ENCODE measurements around the gene KCNQ5. TPM values are rescaled to one million over a fixed set of nuclear protein-coding genes. Genes with fewer than 3 reads are reported as not detected.

KCNQ5 gene
- total RNA-seq, 4 donors from 2014 or later, result 0.14 to 1.2 (median 0.48) TPM; not detected in 1

DNA sequence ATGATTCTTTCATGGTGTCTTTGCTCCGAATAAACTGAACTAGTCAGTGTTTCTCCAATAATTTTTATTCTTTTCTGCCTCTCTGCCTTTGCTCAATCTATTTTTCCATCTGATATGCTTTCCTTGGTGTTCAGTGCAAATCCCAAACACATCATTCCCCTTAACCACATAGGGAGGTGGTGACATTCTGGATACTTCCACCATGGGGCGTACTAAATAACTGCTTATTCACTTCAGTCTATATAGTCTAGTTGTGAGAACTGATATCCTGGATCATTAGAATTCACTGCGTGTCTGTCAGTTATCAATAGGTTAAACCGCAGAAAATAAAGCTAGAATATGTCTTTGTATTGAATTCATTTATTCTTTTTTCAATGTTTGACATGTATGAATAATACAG is 83.1 kb downstream of the KCNQ5 start:
- Histone ChIP-seq H3K27ac (no peak overlapping the region), H3K27me3 (no peaks in the 10 kb centered on the region), H3K4me1 (no peaks in the 10 kb centered on the region), H3K4me3 (no peak overlapping the region), H3K9me3 (no peaks in the 10 kb centered on the region), H3K36me3 (no peaks in the 10 kb centered on the region)
- intact Hi-C loops (cut with DNase I; ENCODE audit: low total_unique reads) (no loop called here), in situ Hi-C loops (cut with MboI; ENCODE audit: low pct_ligation_motif_present in 1 of 4, low pct_unique_long_range_greater_than_20kb in 1 of 4, low sequenced_read_pairs in 3 of 4) (no loop called here)
- 88 to 90% methylated on average over 4 of the region's 4 CpGs for WGBS, 2 donors (ENCODE audit: low coverage in 1 of 2)
- TF ChIP-seq, protein P1, sequence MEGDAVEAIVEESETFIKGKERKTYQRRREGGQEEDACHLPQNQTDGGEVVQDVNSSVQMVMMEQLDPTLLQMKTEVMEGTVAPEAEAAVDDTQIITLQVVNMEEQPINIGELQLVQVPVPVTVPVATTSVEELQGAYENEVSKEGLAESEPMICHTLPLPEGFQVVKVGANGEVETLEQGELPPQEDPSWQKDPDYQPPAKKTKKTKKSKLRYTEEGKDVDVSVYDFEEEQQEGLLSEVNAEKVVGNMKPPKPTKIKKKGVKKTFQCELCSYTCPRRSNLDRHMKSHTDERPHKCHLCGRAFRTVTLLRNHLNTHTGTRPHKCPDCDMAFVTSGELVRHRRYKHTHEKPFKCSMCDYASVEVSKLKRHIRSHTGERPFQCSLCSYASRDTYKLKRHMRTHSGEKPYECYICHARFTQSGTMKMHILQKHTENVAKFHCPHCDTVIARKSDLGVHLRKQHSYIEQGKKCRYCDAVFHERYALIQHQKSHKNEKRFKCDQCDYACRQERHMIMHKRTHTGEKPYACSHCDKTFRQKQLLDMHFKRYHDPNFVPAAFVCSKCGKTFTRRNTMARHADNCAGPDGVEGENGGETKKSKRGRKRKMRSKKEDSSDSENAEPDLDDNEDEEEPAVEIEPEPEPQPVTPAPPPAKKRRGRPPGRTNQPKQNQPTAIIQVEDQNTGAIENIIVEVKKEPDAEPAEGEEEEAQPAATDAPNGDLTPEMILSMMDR (IDR thresholded peaks at IDR 0.05), result no peak
- TF ChIP-seq POLR2A (IDR thresholded peaks at IDR 0.05) (no peak), EP300 (IDR thresholded peaks at IDR 0.05; ENCODE audit: low read depth) (no peak), POLR2AphosphoS5 (IDR thresholded peaks at IDR 0.05) (no peak)
- DNase-seq, result no peak

DNA sequence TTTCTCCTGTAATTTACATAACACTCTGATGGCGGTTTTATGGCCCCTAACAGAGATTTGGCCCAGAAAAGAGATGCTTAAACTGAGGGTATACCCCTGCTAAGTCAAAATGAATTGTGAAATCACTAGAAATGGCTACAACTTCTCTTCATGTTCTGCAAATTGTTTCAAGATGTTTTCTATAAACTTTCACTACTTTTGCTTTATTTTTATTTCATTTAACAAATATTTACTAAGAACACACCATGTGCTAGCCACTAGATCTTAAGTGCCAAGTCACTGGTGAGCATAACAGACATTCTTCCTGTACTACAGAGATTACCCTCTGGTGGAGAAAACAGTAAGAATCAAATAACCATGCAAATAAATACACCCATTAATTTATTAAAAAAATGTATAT is 87.6 kb downstream of the KCNQ5 start:
- TF ChIP-seq EP300 (IDR thresholded peaks at IDR 0.05; ENCODE audit: low read depth) (no peak), POLR2AphosphoS5 (IDR thresholded peaks at IDR 0.05) (no peak), POLR2A (IDR thresholded peaks at IDR 0.05) (no peak)
- TF ChIP-seq, protein P1 (IDR thresholded peaks at IDR 0.05), result no peak
- WGBS, 2 donors (ENCODE audit: low coverage in 1 of 2), result 31 to 47% methylated on average over 1 of the region's 1 CpG
- no peaks in the 10 kb centered on the region for H3K27me3 ChIP-seq

DNA sequence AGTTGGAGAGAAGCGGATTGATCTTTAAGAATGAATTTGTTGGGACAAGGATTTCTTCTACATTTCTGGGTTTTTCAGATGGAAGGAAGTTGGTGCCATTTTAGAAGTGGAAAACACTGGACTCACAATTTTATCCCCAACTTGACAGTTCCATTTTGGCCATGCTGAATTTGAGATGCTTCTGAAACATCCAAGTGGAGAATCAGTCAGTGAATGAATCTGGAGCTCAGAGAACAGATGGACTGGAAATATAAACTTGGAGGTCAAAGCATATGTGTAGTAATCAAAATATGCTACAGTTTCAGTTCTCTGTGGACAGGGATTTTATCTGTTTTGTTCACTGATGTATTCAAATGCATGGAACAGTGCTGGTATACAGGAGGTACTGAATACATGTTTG is 89.9 kb downstream of the KCNQ5 start:
- Histone ChIP-seq H3K36me3 (no peaks in the 10 kb centered on the region), H3K9me3 (no peaks in the 10 kb centered on the region), H3K27me3 (no peaks in the 10 kb centered on the region), H3K4me1 (no peaks in the 10 kb centered on the region), H3K27ac (no peak overlapping the region), H3K4me3 (no peak overlapping the region)
- DNase-seq, result no peak
- in situ Hi-C loops (cut with MboI; ENCODE audit: low pct_ligation_motif_present in 1 of 4, low pct_unique_long_range_greater_than_20kb in 1 of 4, low sequenced_read_pairs in 3 of 4) (no loop called here), intact Hi-C loops (cut with DNase I; ENCODE audit: low total_unique reads) (no loop called here)
- TF ChIP-seq POLR2A (IDR thresholded peaks at IDR 0.05), result no peak
- no peak for TF ChIP-seq POLR2AphosphoS5 (IDR thresholded peaks at IDR 0.05)
- no peak for TF ChIP-seq EP300 (IDR thresholded peaks at IDR 0.05; ENCODE audit: low read depth)
- TF ChIP-seq, protein P1 (IDR thresholded peaks at IDR 0.05), result no peak
- WGBS, 2 donors (ENCODE audit: low coverage in 1 of 2), result 71 to 98% methylated on average over 1 of the region's 1 CpG

More for the DNA sequence above, 87.6 kb downstream of the KCNQ5 start:
- no peak overlapping the region for H3K4me3 ChIP-seq
- H3K9me3 ChIP-seq, result no peaks in the 10 kb centered on the region
- no peak overlapping the region for H3K27ac ChIP-seq
- H3K36me3 ChIP-seq, result no peaks in the 10 kb centered on the region
- intact Hi-C loops (cut with DNase I; ENCODE audit: low total_unique reads), result no loop called here
- no peak for DNase-seq
- in situ Hi-C loops (cut with MboI; ENCODE audit: low pct_ligation_motif_present in 1 of 4, low pct_unique_long_range_greater_than_20kb in 1 of 4, low sequenced_read_pairs in 3 of 4), result no loop called here
- no peaks in the 10 kb centered on the region for H3K4me1 ChIP-seq

DNA sequence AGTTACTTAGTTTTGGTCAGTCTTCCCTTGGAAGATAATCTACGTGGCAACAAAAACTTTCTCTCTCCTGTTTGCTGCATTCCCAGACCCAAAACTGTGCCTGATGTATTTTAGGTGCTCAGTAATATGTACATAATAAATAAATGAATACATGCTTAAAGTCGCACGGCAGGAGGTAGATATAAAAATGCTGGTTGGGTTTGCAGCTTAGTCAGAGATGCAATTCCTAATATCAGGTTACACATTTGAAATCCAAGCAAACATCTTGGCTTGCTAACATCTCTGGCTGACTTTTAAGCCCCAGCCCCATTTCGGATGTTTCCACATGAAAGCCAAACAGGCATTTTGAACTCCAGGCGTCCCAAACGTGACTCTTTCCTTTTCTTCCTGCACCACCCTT is 91.0 kb downstream of the KCNQ5 start:
- WGBS, 2 donors (ENCODE audit: low coverage in 1 of 2), result 67 to 70% methylated on average over 6 of the region's 6 CpGs
- no peaks in the 10 kb centered on the region for H3K36me3 ChIP-seq
- H3K9me3 ChIP-seq, result no peaks in the 10 kb centered on the region
- in situ Hi-C loops (cut with MboI; ENCODE audit: low pct_ligation_motif_present in 1 of 4, low pct_unique_long_range_greater_than_20kb in 1 of 4, low sequenced_read_pairs in 3 of 4), result no loop called here
- H3K4me3 ChIP-seq, result no peak overlapping the region
- no peaks in the 10 kb centered on the region for H3K27me3 ChIP-seq
- DNase-seq, result no peak
- H3K27ac ChIP-seq, result no peak overlapping the region
- no peaks in the 10 kb centered on the region for H3K4me1 ChIP-seq
- TF ChIP-seq, protein P1 (IDR thresholded peaks at IDR 0.05), result no peak
- TF ChIP-seq POLR2AphosphoS5 (IDR thresholded peaks at IDR 0.05) (no peak), EP300 (IDR thresholded peaks at IDR 0.05; ENCODE audit: low read depth) (no peak), POLR2A (IDR thresholded peaks at IDR 0.05) (no peak)
- intact Hi-C loops (cut with DNase I; ENCODE audit: low total_unique reads), result no loop called here

Data from transverse colon (tissue), 4 donors.